Stomach (tissue), 9 donors: ENCODE data around the gene CNOT3. TPM values are rescaled to one million over a fixed set of nuclear protein-coding genes. Genes with fewer than 3 reads are reported as not detected.
"Not testable (repeated sequence)": the region's sequence is repeated elsewhere in the genome, so short reads cannot be mapped to it uniquely, and the experiment has no call there.

Experiments
- DNase-seq, 2 donors: peaks; one replicate each; pipeline versions ENCODE4 v3.0.0 to v3.0.0-alpha.2; 2013 to 2019
- H3K27ac ChIP-seq, 5 donors: fragments of 200-600 bp in 4 of 5; sonication (generic) in 4 of 5; one replicate each; pipeline ENCODE4 v1.5.1; 2013 to 2019; ENCODE audit warnings: mild to moderate bottlenecking in 1 of 5, moderate library complexity in 1 of 5
- H3K27me3 ChIP-seq, 3 donors: fragments of 200-600 bp; sonication (generic); one replicate each; pipeline ENCODE4 v1.5.1; 2017 to 2019; ENCODE audit warnings: mixed run types in 1 of 3
- H3K36me3 ChIP-seq, 4 donors: fragments of 200-600 bp; sonication (generic); 1 replicate in 3 of 4; 2 replicates in 1 of 4; pipeline ENCODE4 v1.5.1; 2016 to 2019
- H3K4me1 ChIP-seq, 4 donors: fragments of 200-600 bp; sonication (generic); one replicate each; pipeline ENCODE4 v1.5.1; 2016 to 2019
- H3K4me3 ChIP-seq, 4 donors: fragments of 200-600 bp; sonication (generic) in 3 of 4; one replicate each; pipeline ENCODE4 v1.5.1; 2016 to 2019; ENCODE audit warnings: mild to moderate bottlenecking in 1 of 4
- H3K9me3 ChIP-seq, 4 donors: fragments of 200-600 bp; sonication (generic); one replicate each; pipeline ENCODE4 v1.5.1; 2016 to 2019
- CTCF ChIP-seq, 7 experiments: fragments of 450-650 bp in 4 of 7; fragments of 200-600 bp in 3 of 7; sonication (generic) in 3 of 7; IDR thresholded peaks; one replicate each; pipeline ENCODE4 v1.5.1; 2016 to 2019; ENCODE audit warnings: antibody characterized with exemption in 7 of 7, control low read depth in 2 of 7, mild to moderate bottlenecking in 1 of 7
- EP300 ChIP-seq: sonication (generic); formaldehyde crosslinking; IDR thresholded peaks from one replicate; pipeline ENCODE4 v1.6.1; 2017; ENCODE audit warnings: antibody characterized with exemption
- POLR2A ChIP-seq, 4 donors: fragments of 450-650 bp; IDR thresholded peaks; one replicate each; pipeline ENCODE4 v1.6.1; 2016; ENCODE audit warnings: antibody characterized with exemption in 4 of 4, control low read depth in 2 of 4, mild to moderate bottlenecking in 1 of 4, moderate library complexity in 1 of 4
- POLR2AphosphoS5 ChIP-seq, 3 donors: sonication (generic); formaldehyde crosslinking; IDR thresholded peaks; one replicate each; pipeline ENCODE4 v1.6.1; 2016; ENCODE audit warnings: antibody characterized with exemption in 3 of 3
- WGBS, 5 donors: extraction: QIAGEN DNeasy Blood & Tissue Kit in 3 of 5; methylation state at CpG; one replicate each; pipeline versions ENCODE4 v1.1.5 to v1.1.7; 2013 to 2018; 5-methylcytosine and 5-hydroxymethylcytosine counted together
- intact Hi-C: fragments of 100-400 bp; cut with DNase I; formaldehyde crosslinking; loops from one replicate; pipeline ENCODE4 v1.15.1; 2023; ENCODE audit warnings: low total_unique reads
- polyA plus RNA-seq, 3 donors: library from polyadenylated mRNA; stranded (reverse); fragments of 200-250 nt; gene quantifications; one replicate each; pipeline ENCODE4 v1.2.3, GENCODE V29; 2013
- total RNA-seq, 5 donors: library from RNA; depleted of rRNA; stranded (reverse); fragments of >200 nt; gene quantifications; one replicate each; pipeline versions ENCODE4 v1.1.0 to v1.2.3, GENCODE V29; 2014 to 2016
- donor health status: healthy with polysubstance abuse.
- donor health status: Bipolar disorder and iron deficiency.
- donor health status: healthy.

Gene CNOT3
- total and polyA plus RNA-seq, 8 donors, result 11.2 to 100 (median 29.2) TPM

GRCh38 chr19:54095859-54096616 is 41.5 kb upstream of the CNOT3 start:
- peak in 1 of 7 experiments; percentile 25 for TF ChIP-seq CTCF (IDR thresholded peaks at IDR 0.05)
- DNase-seq, result peak; percentile 54 to 78
- H3K9me3 ChIP-seq, intact Hi-C loops, H3K36me3 ChIP-seq: not testable (repeated sequence)
- Histone ChIP-seq H3K4me1 (peaks cover 0 to 22% (median 13%) of the 10 kb centered on the region in 4 donors), H3K27me3 (peaks cover 0 to 31% (median 19%) of the 10 kb centered on the region in 3 donors), H3K4me3 (peak overlapping the region; percentile 30 to 50 (median 43)), H3K27ac (peak overlapping the region in 1 of 5 donors; percentile 72)
- 0 to 1% (median 1%) methylated on average over 19 to 46 of the region's 46 CpGs for WGBS, 5 donors

GRCh38 chr19:54096617-54097106 is 40.9 kb upstream of the CNOT3 start:
- peaks cover 0 to 31% (median 19%) of the 10 kb centered on the region in 3 donors for H3K27me3 ChIP-seq
- WGBS, 5 donors, result 8 to 17% (median 11%) methylated on average over 14 of the region's 14 CpGs
- H3K36me3 ChIP-seq, result no peaks in the 10 kb centered on the region
- DNase-seq, result no peak
- intact Hi-C loops, result no loop called here
- no peak for TF ChIP-seq EP300
- TF ChIP-seq POLR2AphosphoS5 (IDR thresholded peaks at IDR 0.05), result no peak
- no peak for TF ChIP-seq POLR2A (IDR thresholded peaks at IDR 0.05)
- TF ChIP-seq CTCF (IDR thresholded peaks at IDR 0.05), result no peak
- peak overlapping the region in 3 of 4 donors; percentile 18 to 50 (median 49) for H3K4me3 ChIP-seq
- peak overlapping the region in 2 of 5 donors; percentile 60 to 72 for H3K27ac ChIP-seq
- H3K9me3 ChIP-seq, result no peaks in the 10 kb centered on the region
- H3K4me1 ChIP-seq, result peaks cover 0 to 22% (median 13%) of the 10 kb centered on the region in 4 donors

- Histone ChIP-seq H3K4me1 (peaks cover 15 to 45% (median 33%) of the 10 kb centered on the region in 4 donors), H3K27ac (no peak overlapping the region), H3K27me3 (peaks cover 0 to 26% (median 19%) of the 10 kb centered on the region in 3 donors), H3K36me3 (peaks cover 0 to 3% (median 0%) of the 10 kb centered on the region in 4 donors), H3K4me3 (no peak overlapping the region), H3K9me3 (no peaks in the 10 kb centered on the region)
- TF ChIP-seq POLR2A (IDR thresholded peaks at IDR 0.05), result no peak
- WGBS, 5 donors, result 80 to 90% (median 87%) methylated on average over 10 to 12 of the region's 12 CpGs
- no peak for DNase-seq
- intact Hi-C loops, result no loop called here
Measured at GRCh38 chr19:54099190-54099902, 38.2 kb upstream of the CNOT3 start.

- WGBS, 5 donors, result 73 to 82% (median 79%) methylated on average over 8 to 9 of the region's 9 CpGs
- H3K9me3 ChIP-seq, intact Hi-C loops, H3K36me3 ChIP-seq, DNase-seq: not testable (repeated sequence)
- peak overlapping the region in 1 of 4 donors; percentile 20 for H3K4me3 ChIP-seq
- H3K27me3 ChIP-seq, result peaks cover 0 to 21% (median 19%) of the 10 kb centered on the region in 3 donors
- peaks cover 15 to 50% (median 35%) of the 10 kb centered on the region in 4 donors for H3K4me1 ChIP-seq
- peak overlapping the region in 1 of 5 donors; percentile 69 for H3K27ac ChIP-seq
Measured at GRCh38 chr19:54099903-54100255, 37.7 kb upstream of the CNOT3 start.

- Histone ChIP-seq H3K4me3 (peak within 1 kb of the TSS in 1 of 4 donors; percentile 20), H3K27me3 (peaks cover 0 to 14% (median 12%) of the 10 kb centered on the region in 3 donors), H3K9me3 (no peaks in the 10 kb centered on the region), H3K4me1 (peaks cover 15 to 45% (median 30%) of the 10 kb centered on the region in 4 donors), H3K36me3 (peaks cover 1 to 10% (median 7%) of the 10 kb centered on the region in 4 donors), H3K27ac (peak within 1 kb of the TSS in 2 of 5 donors; percentile 55 to 69)
- 45 to 56% (median 53%) methylated on average over 4 to 5 of the region's 5 CpGs for WGBS, 5 donors
- TF ChIP-seq EP300 (no peak), POLR2A (IDR thresholded peaks at IDR 0.05) (no peak), POLR2AphosphoS5 (IDR thresholded peaks at IDR 0.05) (no peak), CTCF (IDR thresholded peaks at IDR 0.05) (no peak)
- peak in 1 of 2 donors; percentile 36 for DNase-seq
- intact Hi-C loops, result no loop called here
Measured at GRCh38 chr19:54100561-54100960, 37.0 kb upstream of the CNOT3 start, which contains the start of gene OSCAR. TSS of gene OSCAR (minus strand) at chr19:54100803. CDS start at chr19:54100792, 11 bp downstream.
